BJ (cell line): Measurements from ENCODE around the gene ARHGEF10L. TPM values are rescaled to one million over a fixed set of nuclear protein-coding genes. Genes with fewer than 3 reads are reported as not detected.

ENCODE experiments used
- CTCF ChIA-PET: fragments of 350-600 bp; formaldehyde crosslinking; extraction: SDS; loops from one replicate; lab custom pipeline; 2021; ENCODE audit warnings: antibody characterized with exemption, inconsistent platforms; lab: Yijun Ruan, JAX
- POLR2A ChIA-PET: fragments of 300-600 bp; sonication (Branson Sonifier 250); formaldehyde crosslinking; extraction: SDS; loops from one replicate; lab custom pipeline; 2021; ENCODE audit warnings: antibody characterized with exemption; lab: Charles Lee
- DNase-seq: peaks from one replicate; pipeline ENCODE4 v3.0.0-alpha.2; 2011; ENCODE audit warnings: low read depth
- H3K27me3 ChIP-seq: 2 replicates; pipeline ENCODE4 v1.6.0; 2011; ENCODE audit warnings: low read length; ENCODE audit not compliant: control insufficient read depth, insufficient read depth
- H3K36me3 ChIP-seq: 2 replicates; pipeline ENCODE4 v1.5.1; 2011; ENCODE audit warnings: low read length; ENCODE audit not compliant: control insufficient read depth, insufficient read depth
- H3K4me3 ChIP-seq: 2 replicates; pipeline ENCODE4 v1.5.1; 2011; ENCODE audit warnings: low read depth, mild to moderate bottlenecking, control low read depth, low read length
- polyA plus RNA-seq: library from polyadenylated mRNA; depleted of rRNA; stranded (reverse); fragments of >200 nt; gene quantifications from 2 replicates; pipeline ENCODE4 v1.2.3, GENCODE V29; 2011
- TF ChIP-seq, protein P1 (sequence below): IDR thresholded peaks from 2 replicates; pipeline ENCODE4 v1.5.1; 2011; ENCODE audit warnings: low read depth, mild to moderate bottlenecking, control low read depth, inconsistent platforms, low read length, moderate library complexity; ENCODE audit not compliant: insufficient read depth

The ARHGEF10L gene
- polyA plus RNA-seq, 1 experiment, result 12.5 TPM

DNA sequence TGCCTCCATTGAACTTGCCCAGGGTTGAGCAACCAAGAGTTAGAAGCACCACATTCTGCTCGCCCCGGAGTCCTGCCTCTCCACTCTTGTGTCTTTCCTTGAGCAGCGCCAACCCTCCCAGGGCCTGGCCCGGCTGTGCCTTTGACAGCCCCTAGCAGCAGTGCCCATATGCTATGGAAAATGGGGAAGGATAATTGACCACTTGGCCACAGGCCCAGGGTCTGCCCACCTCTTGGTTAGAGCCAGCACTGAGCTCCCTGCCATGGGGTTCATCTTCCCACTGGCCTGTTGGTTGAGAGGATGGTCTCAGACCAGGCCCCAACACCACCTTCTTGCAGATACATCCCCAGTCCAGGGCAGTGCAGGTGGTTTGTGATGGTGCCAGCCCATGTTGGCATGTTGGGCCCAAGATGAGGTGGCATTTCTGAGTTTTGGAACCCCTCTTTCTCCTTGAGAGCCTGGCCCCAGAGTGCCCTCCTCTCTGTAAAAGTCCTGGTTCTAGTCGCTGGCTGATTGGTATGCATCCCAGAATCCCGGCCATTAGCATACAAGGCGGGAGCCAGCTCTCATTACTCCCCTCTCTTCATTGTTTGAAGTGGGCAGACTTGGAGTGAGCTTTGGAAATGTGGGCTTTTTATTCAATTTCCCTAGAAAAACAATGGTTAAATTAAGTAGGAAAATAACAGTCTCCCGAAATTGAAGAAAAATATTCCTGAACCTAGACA is 7.6 kb downstream of the ARHGEF10L start:
- Histone ChIP-seq H3K27me3 (no peaks in the 10 kb centered on the region), H3K4me3 (no peak overlapping the region), H3K36me3 (no peaks in the 10 kb centered on the region)
- TF ChIP-seq, protein P1, sequence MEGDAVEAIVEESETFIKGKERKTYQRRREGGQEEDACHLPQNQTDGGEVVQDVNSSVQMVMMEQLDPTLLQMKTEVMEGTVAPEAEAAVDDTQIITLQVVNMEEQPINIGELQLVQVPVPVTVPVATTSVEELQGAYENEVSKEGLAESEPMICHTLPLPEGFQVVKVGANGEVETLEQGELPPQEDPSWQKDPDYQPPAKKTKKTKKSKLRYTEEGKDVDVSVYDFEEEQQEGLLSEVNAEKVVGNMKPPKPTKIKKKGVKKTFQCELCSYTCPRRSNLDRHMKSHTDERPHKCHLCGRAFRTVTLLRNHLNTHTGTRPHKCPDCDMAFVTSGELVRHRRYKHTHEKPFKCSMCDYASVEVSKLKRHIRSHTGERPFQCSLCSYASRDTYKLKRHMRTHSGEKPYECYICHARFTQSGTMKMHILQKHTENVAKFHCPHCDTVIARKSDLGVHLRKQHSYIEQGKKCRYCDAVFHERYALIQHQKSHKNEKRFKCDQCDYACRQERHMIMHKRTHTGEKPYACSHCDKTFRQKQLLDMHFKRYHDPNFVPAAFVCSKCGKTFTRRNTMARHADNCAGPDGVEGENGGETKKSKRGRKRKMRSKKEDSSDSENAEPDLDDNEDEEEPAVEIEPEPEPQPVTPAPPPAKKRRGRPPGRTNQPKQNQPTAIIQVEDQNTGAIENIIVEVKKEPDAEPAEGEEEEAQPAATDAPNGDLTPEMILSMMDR, result no peak
- no peak for DNase-seq
- POLR2A ChIA-PET, result no interaction called here
- CTCF ChIA-PET, result interaction anchor here (0.7 kb wide), 1 partner anchor 35 kb away, joined by 3 read pairs; no protein-coding TSS in a partner anchor

DNA sequence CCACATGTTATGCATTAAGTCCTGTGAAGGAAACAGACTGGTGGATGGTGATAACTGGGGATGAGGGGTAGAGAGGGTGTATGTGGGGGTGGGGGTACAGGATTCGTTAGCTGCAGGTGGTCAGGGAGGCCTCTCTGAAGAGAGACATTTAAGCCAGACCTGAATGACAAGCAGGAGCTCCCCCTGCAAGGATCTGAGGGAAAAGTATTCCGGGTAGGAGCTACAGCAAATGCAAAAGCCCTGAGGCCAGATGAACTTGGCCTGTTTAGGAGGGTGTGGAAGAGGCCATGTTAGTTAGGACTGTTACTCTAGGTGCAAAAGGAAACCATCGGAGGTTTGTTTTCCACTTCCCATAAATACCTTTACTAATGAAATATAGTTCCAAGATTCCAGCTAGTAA is 9.9 kb downstream of the ARHGEF10L start:
- Histone ChIP-seq H3K36me3 (no peaks in the 10 kb centered on the region), H3K27me3 (no peaks in the 10 kb centered on the region), H3K4me3 (no peak overlapping the region)
- TF ChIP-seq, protein P1, result no peak
- DNase-seq, result no peak
- CTCF ChIA-PET, result interaction anchor here (1.3 to 2.4 kb wide), 4 partner anchors 9 to 58 kb away, joined by 3 to 6 read pairs (median 4); no protein-coding TSS in a partner anchor
- POLR2A ChIA-PET, result no interaction called here

DNA sequence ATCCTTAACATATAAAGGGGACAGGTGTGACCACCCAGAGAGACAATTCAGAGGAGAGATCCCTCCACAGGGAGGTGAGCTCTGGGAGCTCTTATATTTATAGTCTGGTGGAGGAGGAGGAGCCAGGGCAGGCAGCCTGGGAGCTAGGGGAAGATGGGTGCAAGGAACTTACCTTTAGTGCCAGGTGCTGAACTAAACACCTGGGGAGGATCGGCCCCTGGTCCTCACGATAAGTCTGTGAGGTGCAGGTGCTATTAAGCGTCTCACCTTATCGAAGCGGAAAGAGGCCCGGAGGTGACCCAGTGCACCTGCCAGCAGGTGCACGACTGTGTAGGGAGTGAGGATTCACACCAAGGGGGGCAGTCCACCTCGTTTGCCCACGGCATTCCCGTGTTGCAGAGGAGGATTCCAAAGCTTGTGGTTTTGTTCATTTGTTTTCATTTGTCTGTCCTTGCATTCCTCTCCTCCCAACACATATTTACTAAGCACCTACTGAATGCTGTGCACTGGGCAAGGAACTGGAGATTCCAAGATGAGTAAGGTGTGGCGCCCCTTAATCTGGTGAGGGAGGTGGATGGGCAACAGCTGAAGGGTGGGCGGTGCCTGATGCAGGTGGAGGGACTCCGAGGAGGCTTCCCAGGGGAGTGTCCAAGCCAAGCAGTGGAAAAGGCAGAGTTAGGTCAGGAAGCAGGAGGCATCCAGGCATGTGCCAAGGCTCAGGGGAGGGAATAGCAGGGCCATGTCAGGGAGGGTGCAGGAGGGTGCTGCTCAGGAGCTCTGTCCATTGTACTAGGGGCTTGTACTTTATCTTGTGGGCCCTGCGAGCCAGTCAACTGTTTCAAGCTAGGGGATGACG is 11.5 kb downstream of the ARHGEF10L start:
- CTCF ChIA-PET, result interaction anchor here (1.0 to 2.4 kb wide), 5 partner anchors 10 to 56 kb away, joined by 3 to 6 read pairs (median 3); no protein-coding TSS in a partner anchor
- Histone ChIP-seq H3K36me3 (no peaks in the 10 kb centered on the region), H3K27me3 (no peaks in the 10 kb centered on the region), H3K4me3 (no peak overlapping the region)
- DNase-seq, result no peak
- POLR2A ChIA-PET, result no interaction called here
- TF ChIP-seq, protein P1, result no peak

DNA sequence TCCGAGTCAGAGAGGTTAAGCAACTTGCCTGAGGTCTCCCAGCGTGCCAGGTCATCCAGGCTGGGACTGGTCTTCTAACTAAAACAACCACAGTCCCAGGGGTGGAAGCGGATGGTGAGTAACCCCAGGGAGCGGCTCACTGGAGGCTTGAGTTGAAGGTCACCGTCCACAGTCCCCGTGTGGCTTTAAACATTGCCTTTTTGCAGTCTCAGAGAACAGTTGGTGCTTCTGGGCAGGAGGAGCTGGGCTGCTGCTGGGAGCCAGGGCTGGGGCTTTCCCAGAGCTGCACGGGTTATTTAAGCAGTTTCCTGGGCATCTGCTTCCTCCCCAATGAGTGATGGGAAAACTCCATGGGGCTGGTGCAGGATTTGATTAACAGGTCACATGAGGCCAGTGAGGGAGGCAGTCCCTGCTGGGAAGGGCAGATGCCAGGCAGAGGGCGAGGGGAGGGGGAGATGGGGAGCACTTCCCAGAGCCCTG is 12.3 kb downstream of the ARHGEF10L start:
- H3K4me3 ChIP-seq, result no peak overlapping the region
- H3K27me3 ChIP-seq, result no peaks in the 10 kb centered on the region
- ChIA-PET POLR2A (interaction anchor here (1.3 kb wide), 1 partner anchor 18 kb away, joined by 5 read pairs; no protein-coding TSS in a partner anchor), CTCF (interaction anchor here (1.2 to 1.8 kb wide), 2 partner anchors 9 to 55 kb away, joined by 3 to 6 read pairs; no protein-coding TSS in a partner anchor)
- no peaks in the 10 kb centered on the region for H3K36me3 ChIP-seq
- no peak for DNase-seq
- TF ChIP-seq, protein P1, result no peak
